PC-3 (cell line): ENCODE measurements around the gene RASAL2. TPM values are rescaled to one million over a fixed set of nuclear protein-coding genes. Genes with fewer than 3 reads are reported as not detected.

Source experiments
- ATAC-seq: fragments of 200-7000 bp; cut with Tn5 transposase; 2 replicates; pipeline ENCODE4 v1.9.1; 2020; ENCODE audit warnings: mild to moderate bottlenecking, moderate library complexity
- BruUV-seq: library from RNA; stranded (reverse); fragments of 400-500 nt; replicated peaks from 2 replicates; lab custom pipeline; 2021; lab: Mats Ljungman, UMichigan
- CTCF ChIA-PET: fragments of 300-600 bp; sonication (Branson Sonifier 250); formaldehyde crosslinking; loops from one replicate; lab custom pipeline; 2022; ENCODE audit warnings: antibody characterized with exemption; lab: Charles Lee
- POLR2A ChIA-PET: fragments of 300-600 bp; sonication (Branson Sonifier 250); formaldehyde crosslinking; loops from one replicate; lab custom pipeline; 2022; ENCODE audit warnings: antibody characterized with exemption; ENCODE audit not compliant: unreplicated experiment; lab: Charles Lee
- DNase-seq: peaks from one replicate; pipeline ENCODE4 v3.0.0-alpha.2; 2015
- H2AFZ ChIP-seq: fragments of 300-600 bp; sonication (generic); 2 replicates; pipeline ENCODE4 v1.6.0; 2016; ENCODE audit warnings: antibody characterized with exemption, low read length
- H3F3A ChIP-seq: fragments of 300-600 bp; sonication (generic); one replicate; pipeline ENCODE4 v1.6.0; 2017; ENCODE audit warnings: antibody characterized with exemption, low read length, control low read depth, mild to moderate bottlenecking; ENCODE audit not compliant: unreplicated experiment
- H3K27ac ChIP-seq: fragments of 300-600 bp; sonication (generic); 2 replicates; pipeline ENCODE4 v1.5.1; 2016; ENCODE audit warnings: mild to moderate bottlenecking, low read length
- H3K27me3 ChIP-seq: fragments of 300-600 bp; sonication (generic); 2 replicates; pipeline ENCODE4 v1.6.1; 2016; ENCODE audit warnings: low read length, mixed read lengths
- H3K36me3 ChIP-seq: fragments of 300-600 bp; sonication (generic); 2 replicates; pipeline ENCODE4 v1.6.1; 2016; ENCODE audit warnings: low read depth, mixed run types, low read length, mixed read lengths
- H3K4me1 ChIP-seq: fragments of 300-600 bp; sonication (generic); 2 replicates; pipeline ENCODE4 v1.5.1; 2016; ENCODE audit warnings: low read length; ENCODE audit not compliant: insufficient read depth
- H3K4me2 ChIP-seq: fragments of 300-600 bp; sonication (generic); 2 replicates; pipeline ENCODE4 v1.6.0; 2016; ENCODE audit warnings: low read length
- H3K4me3 ChIP-seq: fragments of 300-600 bp; sonication (generic); 2 replicates; pipeline ENCODE4 v1.5.1; 2016; ENCODE audit warnings: mild to moderate bottlenecking, low read length, mixed read lengths
- H3K79me2 ChIP-seq: fragments of 300-600 bp; sonication (generic); 2 replicates; pipeline ENCODE4 v1.6.1; 2017; ENCODE audit warnings: low read length, mixed read lengths
- H3K9ac ChIP-seq: fragments of 300-600 bp; sonication (generic); 2 replicates; pipeline ENCODE4 v1.6.0; 2016; ENCODE audit warnings: mild to moderate bottlenecking, low read length
- H3K9me2 ChIP-seq: fragments of 300-600 bp; sonication (generic); replicated peaks from 2 replicates; pipeline ENCODE4 v1.6.1; 2016; ENCODE audit warnings: mixed run types, low read length, mixed read lengths
- H3K9me3 ChIP-seq: fragments of 300-600 bp; sonication (generic); 2 replicates; pipeline ENCODE4 v1.6.1; 2016; ENCODE audit warnings: low read length, mixed read lengths
- H4K20me1 ChIP-seq: fragments of 300-600 bp; sonication (generic); 2 replicates; pipeline ENCODE4 v1.6.1; 2016; ENCODE audit warnings: low read length, mixed read lengths
- CTCF ChIP-seq: fragments of 300-600 bp; sonication (generic); conservative IDR thresholded peaks from 2 replicates; pipeline ENCODE4 v1.5.1; 2017; ENCODE audit warnings: antibody characterized with exemption, low read depth, mild to moderate bottlenecking, low read length
- EZH2 ChIP-seq: fragments of 300-600 bp; sonication (generic); IDR thresholded peaks from one replicate; pipeline ENCODE4 v1.6.1; 2017; ENCODE audit warnings: antibody characterized with exemption, mild to moderate bottlenecking, low read length; ENCODE audit not compliant: unreplicated experiment
- EZH2phosphoT487 ChIP-seq: fragments of 300-600 bp; sonication (generic); IDR thresholded peaks from 2 replicates; pipeline ENCODE4 v1.6.1; 2018; ENCODE audit warnings: mild to moderate bottlenecking, antibody characterized with exemption, low read length, borderline replicate concordance
- intact Hi-C: fragments of 100-400 bp; cut with micrococcal nuclease; formaldehyde crosslinking; loops from 2 replicates; pipeline ENCODE4 v1.9.0; 2023
- total RNA-seq: library from RNA; depleted of rRNA; stranded (reverse); fragments of >200 nt; gene quantifications from 2 replicates; pipeline ENCODE4 v1.2.3, GENCODE V29; 2014

The RASAL2 gene
- total RNA-seq, 1 experiment from 2014 or later, result 7.9 TPM

DNA sequence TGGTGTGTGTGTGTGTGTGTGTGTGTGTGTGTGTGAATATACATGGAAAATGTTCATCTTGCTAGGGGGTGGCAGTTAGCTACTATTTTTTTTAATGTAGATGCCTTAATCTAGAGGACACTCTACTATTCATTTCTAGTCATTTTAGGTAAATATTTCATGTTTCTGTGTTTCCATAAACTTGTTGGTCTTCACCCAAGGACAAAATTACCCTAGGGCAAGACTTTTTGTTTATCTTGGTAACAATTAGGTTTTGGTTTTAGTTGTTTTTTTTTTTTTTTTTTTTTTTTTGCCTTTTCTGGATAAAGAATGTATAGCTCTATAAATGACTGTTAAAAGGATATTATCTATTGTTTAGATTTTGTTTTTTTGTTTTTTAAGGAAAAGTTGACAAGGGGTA lies 370.7 kb downstream of the RASAL2 start:
- intact Hi-C loops, result loop anchor here (5.0 kb wide), 1 partner anchor 47 kb away; no protein-coding TSS in a partner anchor
- TF ChIP-seq CTCF (no peak), EZH2phosphoT487 (no peak), EZH2 (no peak)
- Histone ChIP-seq H3K36me3 (no peaks in the 10 kb centered on the region; the same call in 1 of the 2 replicates), H3K9ac (no peak overlapping the region), H3K27me3 (no peaks in the 10 kb centered on the region), H4K20me1 (no peaks in the 10 kb centered on the region), H3K27ac (no peak overlapping the region), H2AFZ (no peak overlapping the region), H3K4me2 (no peak overlapping the region), H3K9me3 (no peaks in the 10 kb centered on the region), H3K4me1 (peaks cover 4% of the 10 kb centered on the region), H3K79me2 (no peaks in the 10 kb centered on the region), H3K9me2 (no peaks in the 10 kb centered on the region), H3F3A (no peaks in the 10 kb centered on the region), H3K4me3 (no peak overlapping the region)
- ChIA-PET CTCF (interaction anchor here (0.6 kb wide), 1 partner anchor 296 kb away, joined by 3 read pairs; no protein-coding TSS in a partner anchor), POLR2A (no interaction called here)
- DNase-seq, result no peak
- ATAC-seq, result no peak
- no TSS peak for BruUV-seq

DNA sequence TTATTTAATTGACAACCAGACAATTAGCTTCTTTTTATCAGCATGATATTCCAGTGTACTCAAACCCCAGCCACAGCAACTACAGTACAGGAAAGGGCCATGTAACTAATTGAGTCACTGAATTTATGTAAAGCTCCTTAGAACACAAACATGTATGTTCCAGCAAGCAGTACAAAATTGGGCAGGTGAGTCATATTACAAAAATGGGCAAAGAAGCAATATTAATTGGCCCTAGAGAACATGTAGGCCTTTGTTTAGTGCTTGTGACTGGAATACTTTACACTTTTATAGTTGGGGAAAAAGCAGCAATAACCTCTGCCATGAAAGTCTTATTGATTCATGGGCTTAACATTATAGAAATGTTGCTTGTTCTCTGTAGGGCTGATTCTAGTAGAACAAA lies 371.1 kb downstream of the RASAL2 start:
- Histone ChIP-seq H3K4me2 (no peak overlapping the region), H3K4me3 (no peak overlapping the region)
- POLR2A ChIA-PET, result no interaction called here

More for the DNA sequence above, 371.1 kb downstream of the RASAL2 start:
- H3K4me1 ChIP-seq, result peaks cover 4% of the 10 kb centered on the region
- peak; percentile 36 for DNase-seq
- no peaks in the 10 kb centered on the region for H3K9me2 ChIP-seq
- H3K79me2 ChIP-seq, result no peaks in the 10 kb centered on the region
- no peaks in the 10 kb centered on the region for H3F3A ChIP-seq
- no peaks in the 10 kb centered on the region; the same call in 1 of the 2 replicates for H3K36me3 ChIP-seq
- CTCF ChIA-PET, result no interaction called here
- H3K9ac ChIP-seq, result no peak overlapping the region
- H3K27me3 ChIP-seq, result no peaks in the 10 kb centered on the region
- H4K20me1 ChIP-seq, result no peaks in the 10 kb centered on the region
- no peaks in the 10 kb centered on the region for H3K9me3 ChIP-seq
- H2AFZ ChIP-seq, result no peak overlapping the region
- intact Hi-C loops, result loop anchor here (5.0 kb wide), 1 partner anchor 153 kb away; no protein-coding TSS in a partner anchor
- no TSS peak for BruUV-seq
- peak; percentile 79 for ATAC-seq
- no peak overlapping the region for H3K27ac ChIP-seq
- no peak for TF ChIP-seq EZH2
- TF ChIP-seq CTCF, result no peak
- no peak for TF ChIP-seq EZH2phosphoT487
